Measurements from ENCODE around the gene ARHGEF7. TPM values are rescaled to one million over a fixed set of nuclear protein-coding genes. Genes with fewer than 3 reads are reported as not detected.
A peak's percentile ranks its signal among the peaks of the same experiment; 100 is the strongest.

Gene ARHGEF7
- total RNA-seq, 1 donor from 2014 or later: 73.7 TPM

- FAIRE-seq: peak; percentile 60
- peak overlapping the region; percentile 32 for H3K4me3 ChIP-seq (ENCODE audit: insufficient read depth, low read depth, low read length)
Observed at GRCh38 chr13:111202745-111203144, 87.6 kb downstream of the ARHGEF7 start.

GRCh38 chr13:111203736-111204389, 88.8 kb downstream of the ARHGEF7 start:
- Histone ChIP-seq H3K9ac (ENCODE audit: low read length) (peak overlapping the region; percentile 65), H3K27me3 (ENCODE audit: insufficient read depth, low read length) (no peaks in the 10 kb centered on the region), H3K36me3 (ENCODE audit: insufficient read depth, low read length) (no peaks in the 10 kb centered on the region), H4K20me1 (ENCODE audit: insufficient read depth, low read length) (peaks cover 60% of the 10 kb centered on the region), H3K4me2 (ENCODE audit: low read length) (peak overlapping the region; percentile 76), H3K9me3 (ENCODE audit: insufficient read depth, low read depth, low read length) (no peaks in the 10 kb centered on the region), H2AFZ (ENCODE audit: low read depth, low read length) (no peak overlapping the region), H3K4me1 (ENCODE audit: insufficient read depth, low read length) (peaks cover 19% of the 10 kb centered on the region), H3K27ac (ENCODE audit: low read depth, low read length) (peak overlapping the region; percentile 47), H3K79me2 (ENCODE audit: insufficient read depth, low read length) (peaks cover 91% of the 10 kb centered on the region), H3K4me3 (ENCODE audit: insufficient read depth, low read depth, low read length) (peak overlapping the region; percentile 32)
- Mint-ChIP-seq H3K36me3 (ENCODE audit: low read depth, unreplicated experiment) (peaks cover 15% of the 10 kb centered on the region), H3K4me3 (ENCODE audit: unreplicated experiment) (peak overlapping the region; percentile 81), H3K4me1 (ENCODE audit: low read depth, unreplicated experiment) (peaks cover 60% of the 10 kb centered on the region), H3K27me3 (ENCODE audit: low read depth, unreplicated experiment) (no peaks in the 10 kb centered on the region), H3K27ac (ENCODE audit: unreplicated experiment) (peak overlapping the region; percentile 7), H3K9me3 (ENCODE audit: unreplicated experiment) (no peaks in the 10 kb centered on the region)
- no peak for DNase-seq (ENCODE audit: low read depth)
- no peak for FAIRE-seq
- TF ChIP-seq CTCF (IDR thresholded peaks at IDR 0.05; ENCODE audit: insufficient read depth, low read depth, low read length) (no peak), EZH2 (IDR thresholded peaks at IDR 0.05; ENCODE audit: insufficient read depth, low read length) (no peak)

More at GRCh38 chr13:111202745-111203144, 87.6 kb downstream of the ARHGEF7 start:
- H3K4me3 Mint-ChIP-seq (ENCODE audit: unreplicated experiment): peak overlapping the region; percentile 81
- H3K9me3 Mint-ChIP-seq (ENCODE audit: unreplicated experiment): peaks cover 2% of the 10 kb centered on the region
- peaks cover 23% of the 10 kb centered on the region for H3K36me3 Mint-ChIP-seq (ENCODE audit: low read depth, unreplicated experiment)
- no peaks in the 10 kb centered on the region for H3K27me3 Mint-ChIP-seq (ENCODE audit: low read depth, unreplicated experiment)
- Histone ChIP-seq H3K4me2 (ENCODE audit: low read length) (peak overlapping the region; percentile 76), H3K4me1 (ENCODE audit: insufficient read depth, low read length) (peaks cover 19% of the 10 kb centered on the region), H3K9ac (ENCODE audit: low read length) (peak overlapping the region; percentile 55), H4K20me1 (ENCODE audit: insufficient read depth, low read length) (peaks cover 53% of the 10 kb centered on the region), H3K27me3 (ENCODE audit: insufficient read depth, low read length) (no peaks in the 10 kb centered on the region), H3K9me3 (ENCODE audit: insufficient read depth, low read depth, low read length) (no peaks in the 10 kb centered on the region), H3K79me2 (ENCODE audit: insufficient read depth, low read length) (peaks cover 91% of the 10 kb centered on the region), H2AFZ (ENCODE audit: low read depth, low read length) (no peak overlapping the region), H3K36me3 (ENCODE audit: insufficient read depth, low read length) (no peaks in the 10 kb centered on the region), H3K27ac (ENCODE audit: low read depth, low read length) (peak overlapping the region; percentile 79)
- DNase-seq (ENCODE audit: low read depth): peak; percentile 85
- no peak for TF ChIP-seq CTCF (IDR thresholded peaks at IDR 0.05; ENCODE audit: insufficient read depth, low read depth, low read length)
- no peak for TF ChIP-seq EZH2 (IDR thresholded peaks at IDR 0.05; ENCODE audit: insufficient read depth, low read length)
- H3K27ac Mint-ChIP-seq (ENCODE audit: unreplicated experiment): peak overlapping the region; percentile 77
- peaks cover 54% of the 10 kb centered on the region for H3K4me1 Mint-ChIP-seq (ENCODE audit: low read depth, unreplicated experiment)
